DMS79 treated with DMSO at 0.1 percent for 48 hours (cell line): ENCODE data around the gene CEACAM4.
"Not testable (repeated sequence)": the region's sequence is repeated elsewhere in the genome, so short reads cannot be mapped to it uniquely, and the experiment has no call there.

Experiments used
- DNase-seq: peaks from one replicate; lab custom pipeline; 2025; lab: John Stamatoyannopoulos, UW

CEACAM4 gene

DNA sequence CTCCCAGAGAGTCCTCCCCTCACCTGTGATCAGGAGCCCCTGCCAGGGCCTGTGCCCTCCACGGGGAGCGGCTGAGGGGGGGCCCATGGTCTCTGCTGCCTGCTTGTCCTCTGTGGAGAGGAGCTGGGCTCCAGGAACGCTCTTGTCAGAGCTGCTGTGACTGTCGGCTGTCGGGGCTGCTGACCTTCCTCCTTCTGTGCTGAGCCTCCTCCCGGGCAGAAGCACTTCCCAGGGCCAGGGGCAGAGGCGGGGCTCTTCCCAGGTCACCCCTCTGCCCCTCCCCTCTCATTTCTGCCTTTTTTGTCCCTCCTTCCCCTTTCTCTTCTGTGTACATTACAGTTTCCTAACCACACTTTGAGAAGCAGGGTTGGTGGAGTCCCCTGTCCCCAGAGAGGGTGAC lies at the start of gene CEACAM4:
TSS of gene CEACAM4 (minus strand) at position 198 of the 400 bp plus-strand sequence. CDS start at position 87, 111 bp downstream.
- no peak for DNase-seq

DNA sequence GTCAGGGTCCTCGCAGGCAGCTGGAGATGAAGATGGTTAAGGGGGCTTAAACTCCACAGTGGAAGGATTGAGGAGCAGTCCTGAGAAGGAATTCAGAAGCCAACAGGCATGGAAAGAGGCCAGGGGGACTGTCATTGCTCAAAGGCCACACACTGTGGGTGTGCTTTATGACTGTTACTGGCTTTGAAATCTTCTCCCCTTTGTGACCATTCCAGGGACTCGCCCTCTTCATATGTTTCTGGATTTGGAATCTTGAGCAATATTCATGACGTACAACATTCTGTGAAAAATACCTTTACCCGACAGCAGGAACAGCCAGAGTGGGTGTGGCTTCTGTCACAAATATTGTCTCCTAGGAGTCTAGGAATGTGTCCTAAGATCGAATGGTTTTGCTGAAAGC lies 44.6 kb upstream of the CEACAM4 start:
- DNase-seq = no peak

DNA sequence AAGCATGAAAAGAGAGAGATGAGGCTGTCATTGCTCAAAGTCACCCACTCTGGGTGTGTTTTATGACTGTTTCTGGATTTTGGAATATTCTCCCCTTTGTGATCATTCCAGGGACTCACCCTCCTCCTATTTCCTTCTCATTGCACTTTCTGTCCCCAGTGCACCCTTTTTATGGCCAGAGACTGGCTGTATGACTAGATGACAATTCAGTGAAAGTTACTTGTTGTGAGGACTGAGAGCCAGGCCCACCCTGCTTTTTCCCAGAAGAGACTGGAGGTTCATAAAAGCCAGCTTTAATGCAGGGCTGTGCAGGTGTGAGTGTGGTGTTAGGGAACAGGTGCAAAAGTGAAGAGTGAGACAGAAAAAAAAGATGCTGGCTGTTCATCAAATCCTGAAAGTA lies 43.9 kb upstream of the CEACAM4 start:
- DNase-seq = no peak

DNA sequence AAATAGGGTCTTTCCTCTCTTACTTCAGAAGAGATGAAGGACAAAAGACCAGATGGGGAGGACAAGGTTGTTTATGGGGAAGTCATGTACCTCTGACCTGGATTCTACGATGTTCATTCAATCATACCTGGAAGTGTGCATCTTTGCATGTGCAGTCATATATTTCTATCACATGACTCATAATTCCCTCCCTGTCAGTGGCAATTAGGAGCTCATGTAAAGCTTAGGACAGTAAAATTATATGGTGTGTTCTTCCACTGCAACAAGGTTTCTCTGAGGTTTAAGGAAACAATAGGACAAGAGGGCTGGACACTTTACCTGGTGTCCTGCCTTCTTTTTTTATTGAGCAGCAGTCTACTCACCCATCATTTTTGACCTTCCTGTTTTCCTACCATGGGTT lies 41.4 kb upstream of the CEACAM4 start:
- DNase-seq = no peak

DNA sequence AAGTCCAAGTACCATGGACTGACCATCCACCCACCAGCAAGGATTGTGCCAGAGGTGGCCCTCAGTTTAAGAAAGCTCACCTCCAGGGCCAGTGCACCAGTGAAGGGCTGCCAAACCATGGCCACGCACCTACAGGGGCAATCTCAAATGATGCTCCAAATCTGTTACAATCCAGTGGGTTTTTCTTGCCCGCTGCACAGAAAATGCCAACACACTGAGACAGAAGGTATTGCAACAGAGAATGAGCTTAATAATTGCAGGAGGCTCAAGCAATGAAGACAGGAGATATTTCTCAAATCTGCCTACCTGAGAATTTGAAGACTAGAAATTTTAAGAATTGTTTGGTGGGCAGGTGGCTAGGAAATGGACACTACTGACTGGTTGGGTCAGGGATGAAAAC lies 39.2 kb upstream of the CEACAM4 start:
- DNase-seq = no peak

DNA sequence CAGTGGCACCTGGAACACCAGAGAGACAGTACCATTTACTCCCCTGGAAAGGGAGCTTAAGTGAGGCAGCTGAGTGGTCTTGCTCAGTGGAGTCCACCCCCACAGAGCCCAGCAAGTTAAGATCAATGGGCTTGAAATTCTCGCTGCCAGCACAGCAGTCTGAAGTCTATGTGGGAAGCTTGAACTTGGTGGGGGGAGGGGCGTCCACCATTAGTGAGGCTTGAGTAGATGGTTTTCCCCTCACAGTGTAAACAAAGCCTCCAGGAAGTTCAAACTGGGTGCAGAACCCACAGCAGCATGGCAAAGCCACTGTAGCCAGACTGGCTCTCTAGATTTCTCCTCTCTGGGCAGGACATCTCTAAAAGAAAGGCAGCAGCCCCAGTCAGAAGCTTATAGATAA lies 30.3 kb upstream of the CEACAM4 start:
- no peak for DNase-seq

DNA sequence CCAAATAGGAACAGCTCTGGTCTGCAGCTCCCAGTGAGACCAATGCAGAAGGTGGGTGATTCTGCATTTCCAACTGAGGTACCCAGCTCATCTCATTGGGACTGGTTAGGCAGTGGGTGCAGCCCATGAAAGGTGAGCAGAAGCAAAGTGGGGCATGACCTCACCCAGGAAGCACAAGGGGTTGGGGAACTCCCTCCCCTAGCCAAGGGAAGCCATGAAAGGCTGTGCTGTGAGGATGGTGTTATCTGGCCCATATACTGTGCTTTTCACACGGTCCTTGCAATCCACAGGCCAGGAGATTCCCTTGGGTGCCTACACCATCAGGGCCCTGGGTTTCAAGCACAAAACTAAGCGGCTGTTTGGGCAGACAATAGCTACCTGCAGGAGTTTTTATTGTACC lies 29.9 kb upstream of the CEACAM4 start:
- not testable (repeated sequence) for DNase-seq

DNA sequence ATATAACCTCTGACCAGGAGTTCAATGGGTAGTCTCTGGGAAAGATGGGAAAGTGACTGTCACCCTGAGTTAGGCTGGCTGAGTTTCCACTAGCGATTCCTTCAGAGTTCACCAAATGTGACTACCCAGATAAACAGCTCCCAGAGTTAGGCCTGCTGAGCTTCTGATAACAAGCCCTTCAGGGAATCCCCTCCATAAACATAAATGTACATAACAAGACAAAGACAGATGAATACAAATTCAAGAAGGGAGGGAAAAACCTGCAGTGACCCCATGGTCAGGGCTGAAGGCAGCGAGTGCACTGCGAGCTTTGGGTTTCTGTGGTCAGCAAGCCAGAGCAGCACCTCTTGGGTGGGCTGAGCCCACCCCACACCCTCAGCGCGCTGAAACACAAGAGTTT lies 25.4 kb upstream of the CEACAM4 start:
- DNase-seq = no peak

DNA sequence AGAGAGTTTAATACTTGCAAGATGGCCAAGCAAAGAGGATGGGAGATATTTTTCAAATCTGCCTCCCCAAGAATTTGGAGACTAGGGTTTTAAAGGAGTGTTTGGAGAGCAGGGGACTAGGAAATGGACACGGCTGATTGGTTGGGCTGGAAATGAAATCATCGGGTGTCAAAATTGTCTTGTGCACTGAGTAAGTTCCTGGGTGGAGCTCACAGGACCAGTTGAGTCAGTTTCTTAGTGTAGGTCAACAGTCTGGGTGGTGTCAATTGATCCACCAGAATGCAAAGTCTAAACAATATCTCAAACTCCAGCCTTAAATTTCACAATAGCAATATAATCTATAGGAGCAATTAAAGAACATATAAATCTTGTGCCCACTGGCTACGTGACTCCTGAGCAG lies 23.0 kb upstream of the CEACAM4 start:
- no peak for DNase-seq

DNA sequence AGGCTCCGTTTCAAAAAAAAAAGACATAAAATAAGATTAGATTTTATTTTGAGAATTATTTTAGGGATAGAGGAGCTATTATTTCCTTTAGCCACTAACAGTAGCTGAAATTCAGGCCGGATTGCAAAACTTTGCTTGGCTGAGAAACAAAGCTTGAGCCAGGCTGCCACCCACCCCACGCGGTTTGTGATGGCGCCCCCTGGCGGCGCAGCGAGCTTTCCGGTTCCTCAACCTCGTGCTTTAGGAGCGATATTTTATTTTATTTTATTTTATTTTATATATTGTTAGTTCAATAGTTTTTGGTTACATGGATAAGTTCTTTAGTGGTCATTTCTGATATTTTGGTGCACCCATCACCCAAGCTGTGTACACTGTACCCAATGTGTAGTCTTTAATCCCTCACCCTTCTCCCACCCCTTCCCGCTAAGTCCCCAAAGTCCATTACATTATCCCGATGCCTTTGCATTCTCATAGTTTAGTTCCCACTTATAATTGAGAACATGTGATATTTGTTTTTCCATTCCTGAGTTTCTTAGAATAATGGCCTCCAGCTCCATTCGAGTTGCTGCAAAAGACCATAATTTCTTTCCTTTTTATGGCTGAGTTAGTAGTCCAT lies 19.8 kb upstream of the CEACAM4 start:
- DNase-seq = no peak

DNA sequence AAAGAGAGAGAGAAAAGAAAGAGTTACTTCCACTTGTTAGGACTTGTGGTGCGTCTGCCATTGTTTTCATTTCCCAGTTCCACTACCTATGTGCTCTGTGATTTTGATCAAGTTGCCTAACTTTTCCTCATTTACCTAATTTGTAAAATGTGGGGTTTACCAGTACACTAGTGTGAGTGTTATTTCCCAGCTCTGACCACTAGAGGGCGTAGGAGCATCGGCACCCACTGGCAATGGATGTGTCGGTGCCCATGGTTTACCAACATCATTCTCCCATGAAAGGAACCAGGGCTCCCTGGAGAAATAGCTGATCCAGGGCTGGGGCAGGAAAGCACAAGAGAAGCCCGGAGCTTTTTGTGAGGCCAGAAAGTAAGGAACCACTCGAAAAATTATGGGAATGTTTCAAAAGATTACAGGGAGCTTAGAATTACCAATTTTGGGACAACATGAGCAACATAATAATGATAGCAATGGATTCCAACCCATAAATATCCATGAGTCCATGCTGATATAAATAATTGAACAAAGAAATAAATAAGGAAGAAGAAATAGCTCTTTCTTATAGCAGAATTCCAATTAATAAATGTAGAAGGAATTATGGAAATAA lies 15.1 kb upstream of the CEACAM4 start:
- DNase-seq = peak; percentile 75

DNA sequence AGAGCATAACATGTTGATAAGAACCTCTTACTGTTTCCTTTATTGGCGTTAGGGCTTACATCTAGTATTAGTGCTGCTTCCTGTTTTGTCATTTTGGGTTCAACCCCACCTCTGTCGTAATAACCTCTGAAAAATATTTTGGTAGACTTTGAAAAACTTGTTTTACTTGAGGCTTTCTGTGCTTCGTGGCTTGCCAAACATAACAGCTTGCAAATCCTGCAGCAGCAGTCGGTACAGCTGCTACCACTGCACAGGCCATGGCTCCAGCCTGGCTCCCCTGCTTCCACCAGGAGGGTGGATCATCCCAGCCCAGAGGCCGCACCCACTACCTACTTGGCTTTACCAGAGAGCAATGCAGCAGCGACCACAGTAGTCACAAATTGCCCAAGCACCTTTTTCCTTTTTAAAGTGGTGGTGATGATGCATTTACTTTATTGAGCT lies 11.8 kb upstream of the CEACAM4 start:
- no peak for DNase-seq

DNA sequence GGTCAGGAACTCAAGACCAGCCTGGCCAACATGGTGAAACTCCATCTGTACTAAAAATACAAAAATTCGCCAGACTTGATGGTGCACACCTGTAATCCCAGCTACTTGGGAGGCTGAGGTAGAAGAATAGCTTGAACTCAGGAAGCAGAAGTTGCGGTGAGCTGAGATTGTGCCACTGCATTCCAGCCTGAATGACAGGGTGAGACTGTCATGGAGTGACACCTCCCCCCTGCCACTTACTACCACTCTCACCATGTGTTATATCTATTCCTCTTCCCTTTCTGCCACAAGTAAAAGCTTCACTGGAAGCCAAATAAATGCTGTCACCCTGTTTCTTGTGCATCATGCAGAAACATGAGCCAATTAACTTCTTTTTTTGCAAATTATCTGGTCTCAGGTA lies 10.6 kb upstream of the CEACAM4 start:
- DNase-seq = no peak

DNA sequence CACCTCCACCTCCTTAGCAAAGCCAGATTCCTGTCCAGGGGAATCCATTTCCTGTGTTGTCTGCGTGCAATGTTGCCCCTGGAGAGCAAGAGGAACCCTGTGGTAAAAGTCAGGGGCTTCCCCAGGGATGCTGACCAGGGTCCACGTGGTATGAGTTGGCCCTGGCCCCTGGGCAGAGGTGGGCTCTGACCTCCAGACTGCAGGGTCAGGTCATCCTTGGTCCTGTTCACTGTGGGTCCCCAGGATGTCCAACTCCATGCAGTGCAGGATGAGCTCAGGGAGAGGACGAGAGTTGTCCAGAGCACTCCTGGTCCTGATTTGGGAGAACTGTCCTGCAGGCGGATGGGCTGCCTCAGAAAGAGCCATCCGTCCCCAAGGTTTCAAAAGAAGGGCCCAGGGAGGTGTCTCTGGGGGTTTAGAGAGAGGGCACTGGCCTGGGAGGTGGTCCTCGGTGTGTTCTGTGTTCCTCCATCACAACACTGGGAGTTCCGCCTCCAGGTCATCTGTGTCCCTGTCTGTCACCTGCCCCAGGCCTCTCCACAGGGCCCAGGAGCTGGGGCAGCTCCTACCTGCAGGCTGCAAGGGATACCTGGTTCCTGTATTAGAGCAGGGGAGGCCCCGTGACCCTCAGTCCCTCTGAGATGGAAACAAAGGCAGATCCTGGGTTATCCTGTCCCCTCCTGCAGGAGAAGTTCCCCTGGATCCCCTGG lies 1.2 kb upstream of the CEACAM4 start:
- no peak for DNase-seq

DNA sequence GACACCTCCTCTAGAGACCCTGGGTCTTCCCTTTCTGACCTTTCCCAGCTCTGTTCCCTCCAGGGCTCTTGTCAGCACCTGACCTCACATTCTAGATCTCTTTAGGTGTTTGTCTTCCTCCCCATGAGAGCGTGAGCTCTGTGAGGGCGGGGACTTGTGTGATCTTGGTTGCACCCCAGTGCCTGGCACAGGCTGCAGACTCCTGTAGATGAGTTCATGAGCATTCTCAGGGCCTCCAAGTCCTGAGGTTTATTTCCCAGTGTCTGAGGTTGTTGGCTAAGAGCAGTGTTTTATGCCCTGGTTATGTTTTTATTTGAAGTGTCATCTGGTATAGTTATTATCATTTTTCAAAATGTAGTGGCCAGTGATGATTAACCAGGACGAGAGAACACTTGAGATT lies 596 bp downstream of the CEACAM4 start:
- DNase-seq = no peak

DNA sequence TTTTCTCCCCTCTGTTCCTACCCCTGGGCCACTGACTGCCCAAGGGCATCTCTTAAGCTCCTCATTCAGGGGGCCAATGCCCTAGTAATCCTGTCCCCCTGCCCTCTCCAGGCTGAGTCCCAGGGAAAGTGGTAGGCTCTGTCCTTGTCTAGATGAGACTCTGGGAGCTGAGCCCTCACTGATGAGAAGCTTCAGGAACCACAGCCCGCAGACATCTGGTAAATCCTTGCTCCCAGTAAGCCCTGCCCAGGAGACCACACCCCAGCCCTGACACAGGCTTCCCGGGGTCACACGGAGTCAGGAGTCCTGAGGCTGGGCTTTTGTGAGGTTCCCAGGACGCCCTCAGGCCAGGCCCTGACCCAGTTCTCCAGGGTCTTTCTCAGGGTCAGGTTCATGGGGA lies 1.9 kb downstream of the CEACAM4 start:
- no peak for DNase-seq

DNA sequence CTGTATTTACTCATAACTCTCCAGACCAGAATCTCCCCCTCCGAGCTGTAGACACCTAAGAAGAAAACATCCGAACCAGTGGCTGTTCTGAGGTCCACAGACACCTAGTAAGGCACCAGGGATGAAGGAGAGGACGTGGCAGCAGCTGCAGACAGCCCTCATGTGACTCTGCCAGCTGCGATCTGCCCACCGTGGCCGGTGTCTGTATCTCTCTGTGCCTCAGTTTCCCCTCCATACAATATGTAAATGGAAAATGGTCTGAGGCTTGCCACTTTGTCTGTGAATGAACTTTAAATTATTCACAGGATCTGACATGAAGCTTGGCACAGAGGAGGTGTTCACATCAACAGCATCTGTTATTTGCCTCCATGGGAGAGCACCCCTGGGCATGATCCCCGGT lies 2.4 kb downstream of the CEACAM4 start:
- DNase-seq = no peak

DNA sequence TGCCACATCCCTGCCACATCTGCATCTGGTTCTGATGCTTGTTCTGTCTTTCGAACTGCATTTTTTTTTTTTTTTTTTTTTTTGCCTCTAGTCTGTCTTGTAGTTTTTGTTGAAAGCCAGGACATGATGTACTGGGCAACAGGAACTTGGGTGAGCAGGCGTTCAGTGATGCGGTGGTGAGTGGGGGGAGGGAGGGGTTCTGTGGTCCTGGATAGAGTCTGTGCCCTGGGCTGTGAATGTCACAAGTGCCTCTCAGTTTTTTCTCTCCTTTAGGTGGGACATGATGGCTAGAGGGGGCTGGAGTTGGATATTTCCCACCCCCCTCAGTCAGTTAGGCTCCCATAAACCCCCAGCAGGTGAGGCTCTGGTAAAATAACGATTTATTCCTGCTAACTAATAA lies 3.5 kb downstream of the CEACAM4 start:
- no peak for DNase-seq

DNA sequence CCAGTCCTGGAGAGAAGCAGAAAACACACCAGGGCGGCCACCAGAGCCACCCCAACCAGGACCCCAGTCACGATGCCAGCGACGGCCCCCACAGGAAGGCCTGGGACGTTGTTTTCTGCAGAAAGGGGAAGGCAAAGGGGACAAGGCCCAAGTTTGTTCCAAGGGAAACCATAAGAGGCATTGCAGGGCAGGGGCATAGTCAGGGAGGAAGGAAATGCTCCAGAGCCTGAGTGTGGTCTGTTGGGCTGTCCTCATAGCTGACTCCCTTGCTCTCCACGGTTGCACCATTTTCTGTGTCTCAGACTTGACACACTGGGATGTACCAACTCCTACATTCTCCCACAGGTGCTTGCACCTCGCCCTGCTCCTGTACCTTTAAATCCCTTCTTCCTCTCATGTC lies 5.2 kb downstream of the CEACAM4 start:
- no peak for DNase-seq

DNA sequence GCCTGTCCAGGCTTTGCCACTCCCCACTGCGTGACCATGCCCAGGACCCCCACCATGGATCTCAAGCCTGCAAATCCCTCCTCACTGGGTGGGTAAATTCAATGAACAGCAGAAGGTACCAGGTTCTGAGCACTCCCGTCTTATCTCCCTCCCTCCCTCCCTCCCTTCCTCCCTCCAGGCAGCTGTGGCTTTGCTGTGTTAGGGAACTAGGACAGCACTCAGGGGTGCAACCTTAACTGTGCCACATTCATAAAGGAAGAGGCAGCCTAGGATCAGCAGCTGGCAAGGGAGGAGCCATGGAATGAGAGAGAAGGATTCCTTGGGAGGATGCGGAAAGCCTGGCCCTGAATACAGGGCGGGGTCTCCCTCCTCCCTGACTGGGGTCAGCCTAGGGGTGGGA lies 5.6 kb downstream of the CEACAM4 start:
- no peak for DNase-seq

DNA sequence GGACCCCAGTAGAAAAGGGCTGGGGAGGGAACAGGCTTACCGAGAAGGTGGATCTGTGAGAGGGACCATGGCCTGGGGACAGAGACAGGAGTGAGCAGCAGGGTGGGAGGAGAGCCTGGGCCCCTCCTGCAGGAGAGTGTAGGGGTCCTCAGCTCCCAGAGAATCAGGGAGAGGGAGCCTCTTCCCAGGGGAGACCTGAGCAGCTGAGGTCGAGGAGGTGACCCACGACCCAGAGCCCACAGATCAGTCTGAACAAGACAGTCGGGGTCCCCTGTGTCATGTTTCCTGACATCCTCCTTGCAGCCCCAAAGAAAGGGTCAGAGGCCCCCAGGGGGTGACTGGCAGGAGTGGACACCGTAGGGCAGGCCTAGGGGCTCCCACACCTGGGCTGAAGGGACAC lies 6.7 kb downstream of the CEACAM4 start:
- DNase-seq = no peak

DNA sequence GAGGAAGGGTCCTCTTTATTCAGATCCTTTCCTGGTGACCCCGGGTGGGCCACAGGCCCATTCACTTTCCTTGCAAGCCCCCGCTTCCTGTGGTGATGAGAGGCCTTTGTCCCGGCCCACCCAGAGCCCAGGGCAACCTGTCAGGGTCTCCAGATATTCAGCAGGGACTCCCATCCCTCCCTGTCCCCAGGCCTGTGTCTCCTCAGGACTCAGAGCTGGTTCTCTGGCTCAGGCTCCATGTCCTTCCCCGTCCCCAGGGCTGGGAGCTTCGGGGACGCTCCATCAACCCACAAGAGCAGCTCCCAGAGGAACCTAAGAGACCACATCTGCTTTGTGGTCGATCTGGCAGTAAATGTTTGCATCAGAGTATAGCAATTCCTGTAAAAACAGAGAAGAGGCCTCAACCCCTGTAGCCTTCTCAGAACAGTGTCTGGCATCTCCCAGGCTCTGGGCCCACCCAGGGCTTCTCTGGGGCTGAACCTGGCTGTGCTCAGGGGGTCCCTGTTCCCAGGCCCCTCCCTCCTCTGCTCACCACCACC lies 7.8 kb downstream of the CEACAM4 start:
- no peak for DNase-seq
